Measurements from ENCODE around the gene DYRK1B.

The DYRK1B gene

GRCh38 chr19:39858541-39858940, 24.6 kb upstream of the DYRK1B start:
- H3K4me3 ChIP-seq (ENCODE audit: extremely low read depth, insufficient read depth, low read length, poor library complexity, severe bottlenecking), result no peak overlapping the region
- H3K4me1 ChIP-seq (ENCODE audit: control insufficient read depth, insufficient read depth, low read length, poor library complexity, severe bottlenecking), result no peaks in the 10 kb centered on the region
- no peaks in the 10 kb centered on the region for H3K9me3 ChIP-seq (ENCODE audit: control insufficient read depth, low read length)
- no peak overlapping the region for H3K27ac ChIP-seq (ENCODE audit: low read depth, low read length, severe bottlenecking)
- 48 to 60% methylated on average over 3 to 6 of the region's 11 CpGs for WGBS, 2 experiments (ENCODE audit: insufficient coverage in 2 of 2)
- H3K36me3 ChIP-seq (ENCODE audit: control insufficient read depth, insufficient read depth, low read length), result no peaks in the 10 kb centered on the region

DNA sequence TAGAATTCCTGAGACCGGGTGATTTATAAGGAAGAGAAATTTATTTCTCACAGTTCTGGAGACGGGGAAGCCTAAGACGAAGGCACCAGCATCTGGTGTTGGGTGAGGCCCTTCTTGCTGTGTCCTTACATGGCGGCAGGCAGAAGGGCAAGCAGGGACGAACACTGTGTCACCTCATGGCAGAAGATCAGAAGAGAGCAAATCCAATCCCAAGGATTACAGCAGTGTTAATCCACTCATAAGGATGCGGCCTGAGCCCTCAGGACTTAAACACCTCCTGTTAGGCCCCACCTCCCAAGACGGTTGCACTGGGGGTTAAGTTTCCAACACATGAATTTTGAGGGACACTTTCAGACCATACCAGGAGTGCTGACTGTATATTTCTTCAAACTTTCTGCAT, 18.9 kb upstream of the DYRK1B start:
- Histone ChIP-seq H3K36me3 (ENCODE audit: control insufficient read depth, insufficient read depth, low read length) (no peaks in the 10 kb centered on the region), H3K27ac (ENCODE audit: low read depth, low read length, severe bottlenecking) (no peak overlapping the region), H3K4me3 (ENCODE audit: extremely low read depth, insufficient read depth, low read length, poor library complexity, severe bottlenecking) (no peak overlapping the region), H3K9me3 (ENCODE audit: control insufficient read depth, low read length) (no peaks in the 10 kb centered on the region), H3K4me1 (ENCODE audit: control insufficient read depth, insufficient read depth, low read length, poor library complexity, severe bottlenecking) (no peaks in the 10 kb centered on the region)
- WGBS, 2 experiments (ENCODE audit: insufficient coverage in 2 of 2), result 87 to 88% methylated on average over 6 of the region's 7 CpGs

GRCh38 chr19:39850892-39851291, 16.9 kb upstream of the DYRK1B start:
- Histone ChIP-seq H3K36me3 (ENCODE audit: control insufficient read depth, insufficient read depth, low read length) (no peaks in the 10 kb centered on the region), H3K4me3 (ENCODE audit: extremely low read depth, insufficient read depth, low read length, poor library complexity, severe bottlenecking) (no peak overlapping the region), H3K27ac (ENCODE audit: low read depth, low read length, severe bottlenecking) (no peak overlapping the region), H3K9me3 (ENCODE audit: control insufficient read depth, low read length) (no peaks in the 10 kb centered on the region), H3K4me1 (ENCODE audit: control insufficient read depth, insufficient read depth, low read length, poor library complexity, severe bottlenecking) (peaks cover 4% of the 10 kb centered on the region)
- WGBS, 2 experiments (ENCODE audit: insufficient coverage in 2 of 2), result 37 to 75% methylated on average over 2 of the region's 2 CpGs

GRCh38 chr19:39848392-39848791, 14.4 kb upstream of the DYRK1B start:
- no peaks in the 10 kb centered on the region for H3K9me3 ChIP-seq (ENCODE audit: control insufficient read depth, low read length)
- 93 to 95% methylated on average over 3 of the region's 4 CpGs for WGBS, 2 experiments (ENCODE audit: insufficient coverage in 2 of 2)
- H3K36me3 ChIP-seq (ENCODE audit: control insufficient read depth, insufficient read depth, low read length), result no peaks in the 10 kb centered on the region
- no peak overlapping the region for H3K27ac ChIP-seq (ENCODE audit: low read depth, low read length, severe bottlenecking)
- peaks cover 17% of the 10 kb centered on the region for H3K4me1 ChIP-seq (ENCODE audit: control insufficient read depth, insufficient read depth, low read length, poor library complexity, severe bottlenecking)
- no peak overlapping the region for H3K4me3 ChIP-seq (ENCODE audit: extremely low read depth, insufficient read depth, low read length, poor library complexity, severe bottlenecking)

GRCh38 chr19:39847525-39847924, 13.6 kb upstream of the DYRK1B start:
- Histone ChIP-seq H3K9me3 (ENCODE audit: control insufficient read depth, low read length) (no peaks in the 10 kb centered on the region), H3K4me1 (ENCODE audit: control insufficient read depth, insufficient read depth, low read length, poor library complexity, severe bottlenecking) (peaks cover 22% of the 10 kb centered on the region), H3K27ac (ENCODE audit: low read depth, low read length, severe bottlenecking) (no peak overlapping the region), H3K36me3 (ENCODE audit: control insufficient read depth, insufficient read depth, low read length) (no peaks in the 10 kb centered on the region), H3K4me3 (ENCODE audit: extremely low read depth, insufficient read depth, low read length, poor library complexity, severe bottlenecking) (no peak overlapping the region)
- 94 to 96% methylated on average over 4 to 5 of the region's 6 CpGs for WGBS, 2 experiments (ENCODE audit: insufficient coverage in 2 of 2)

- Histone ChIP-seq H3K4me1 (ENCODE audit: control insufficient read depth, insufficient read depth, low read length, poor library complexity, severe bottlenecking) (peaks cover 22% of the 10 kb centered on the region), H3K9me3 (ENCODE audit: control insufficient read depth, low read length) (no peaks in the 10 kb centered on the region), H3K4me3 (ENCODE audit: extremely low read depth, insufficient read depth, low read length, poor library complexity, severe bottlenecking) (peak overlapping the region; percentile 89), H3K36me3 (ENCODE audit: control insufficient read depth, insufficient read depth, low read length) (no peaks in the 10 kb centered on the region), H3K27ac (ENCODE audit: low read depth, low read length, severe bottlenecking) (peak overlapping the region; percentile 66)
- 68 to 75% methylated on average over 7 of the region's 12 CpGs for WGBS, 2 experiments (ENCODE audit: insufficient coverage in 2 of 2)
Observed at GRCh38 chr19:39846678-39847486, 12.9 kb upstream of the DYRK1B start.

DNA sequence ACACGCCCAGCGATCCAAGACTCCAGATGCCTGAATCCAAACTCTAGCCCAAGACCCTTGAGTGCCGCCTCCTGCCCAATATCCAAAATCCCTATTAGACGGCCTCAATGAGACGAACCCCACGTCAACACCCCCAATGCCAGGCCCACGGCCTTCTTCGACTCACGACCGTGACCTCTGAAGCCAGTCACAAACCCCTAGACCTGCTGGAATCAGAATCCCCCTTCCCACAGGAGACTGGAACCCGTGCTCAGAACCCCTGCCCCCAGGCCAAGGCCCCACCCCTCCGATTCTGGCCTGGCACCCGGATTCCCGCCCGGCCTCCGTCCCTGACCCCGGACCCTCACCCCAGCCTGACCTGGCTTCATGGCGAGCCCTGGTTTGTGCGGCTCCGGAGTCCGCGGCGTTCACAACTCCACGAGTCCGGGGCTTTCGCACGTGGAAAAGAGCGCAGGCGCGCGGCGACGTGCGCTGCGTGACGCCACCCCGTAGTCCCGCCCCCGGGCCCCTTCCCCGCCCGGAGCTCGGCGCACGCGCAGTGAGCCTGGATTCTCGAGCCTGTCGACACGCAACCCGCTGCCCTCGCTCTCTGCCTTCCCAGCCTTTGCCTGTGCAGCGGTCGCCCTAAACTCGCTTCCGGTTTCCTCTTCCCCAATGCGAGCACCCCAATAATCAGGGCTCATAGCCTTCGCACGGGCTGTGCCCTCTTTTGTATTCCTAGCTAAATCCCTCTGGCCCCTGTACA, 12.1 kb upstream of the DYRK1B start, which contains the start of gene FBL:
TSS of gene FBL (minus strand) at position 447 of the 745 bp plus-strand sequence. CDS start at position 368, 79 bp downstream.
- WGBS, 2 experiments (ENCODE audit: insufficient coverage in 2 of 2), result 0% methylated on average over 46 to 56 of the region's 57 CpGs
- Histone ChIP-seq H3K4me3 (ENCODE audit: extremely low read depth, insufficient read depth, low read length, poor library complexity, severe bottlenecking) (peak within 1 kb of the TSS; percentile 89), H3K27ac (ENCODE audit: low read depth, low read length, severe bottlenecking) (peak within 1 kb of the TSS; percentile 77), H3K9me3 (ENCODE audit: control insufficient read depth, low read length) (no peaks in the 10 kb centered on the region), H3K4me1 (ENCODE audit: control insufficient read depth, insufficient read depth, low read length, poor library complexity, severe bottlenecking) (peaks cover 29% of the 10 kb centered on the region), H3K36me3 (ENCODE audit: control insufficient read depth, insufficient read depth, low read length) (peaks cover 6% of the 10 kb centered on the region)

DNA sequence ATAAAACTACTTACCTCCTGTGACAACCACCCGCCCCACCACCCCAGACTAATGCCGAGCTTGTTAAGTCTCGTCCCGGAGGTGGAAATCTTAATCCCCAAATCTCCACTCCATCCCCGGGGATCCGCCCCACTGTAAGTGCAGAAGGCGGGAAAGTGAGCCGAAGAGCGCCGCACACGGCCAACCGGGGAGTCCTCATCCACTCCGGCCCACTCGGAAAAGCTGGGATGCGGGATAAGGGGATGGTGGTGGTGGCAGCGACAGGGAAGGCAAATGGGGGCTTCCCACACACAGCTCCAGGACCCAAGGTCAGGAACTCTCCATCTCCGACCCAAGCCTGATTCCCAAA, 11.6 kb upstream of the DYRK1B start:
- Histone ChIP-seq H3K4me1 (ENCODE audit: control insufficient read depth, insufficient read depth, low read length, poor library complexity, severe bottlenecking) (peaks cover 30% of the 10 kb centered on the region), H3K9me3 (ENCODE audit: control insufficient read depth, low read length) (no peaks in the 10 kb centered on the region), H3K36me3 (ENCODE audit: control insufficient read depth, insufficient read depth, low read length) (peaks cover 11% of the 10 kb centered on the region), H3K27ac (ENCODE audit: low read depth, low read length, severe bottlenecking) (peak overlapping the region; percentile 77), H3K4me3 (ENCODE audit: extremely low read depth, insufficient read depth, low read length, poor library complexity, severe bottlenecking) (peak overlapping the region; percentile 89)
- WGBS, 2 experiments (ENCODE audit: insufficient coverage in 2 of 2), result 0 to 3% methylated on average over 2 to 6 of the region's 17 CpGs

DNA sequence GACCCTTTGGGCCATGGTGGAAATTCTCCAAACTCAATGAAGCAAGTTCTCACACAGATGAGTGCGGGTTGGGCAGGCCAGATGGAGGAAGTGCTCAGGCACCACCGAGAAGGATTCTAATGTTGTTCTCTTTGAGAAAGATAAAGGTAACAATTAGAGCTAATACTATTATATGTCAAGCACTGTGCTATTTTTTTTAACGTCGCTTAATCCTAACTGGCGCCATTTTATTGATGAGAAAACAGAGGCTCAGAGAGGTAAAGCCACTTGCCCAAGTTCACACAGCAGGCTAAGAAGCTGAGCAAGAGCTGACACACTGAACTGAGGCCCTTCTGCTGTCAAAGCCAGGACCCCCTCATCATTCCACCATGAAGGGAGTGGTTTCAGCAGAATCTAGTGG, 11.2 kb upstream of the DYRK1B start:
- H3K4me1 ChIP-seq (ENCODE audit: control insufficient read depth, insufficient read depth, low read length, poor library complexity, severe bottlenecking), result peaks cover 30% of the 10 kb centered on the region
- WGBS, 2 experiments (ENCODE audit: insufficient coverage in 2 of 2), result 18 to 28% methylated on average over 3 to 4 of the region's 5 CpGs
- no peaks in the 10 kb centered on the region for H3K9me3 ChIP-seq (ENCODE audit: control insufficient read depth, low read length)

DNA sequence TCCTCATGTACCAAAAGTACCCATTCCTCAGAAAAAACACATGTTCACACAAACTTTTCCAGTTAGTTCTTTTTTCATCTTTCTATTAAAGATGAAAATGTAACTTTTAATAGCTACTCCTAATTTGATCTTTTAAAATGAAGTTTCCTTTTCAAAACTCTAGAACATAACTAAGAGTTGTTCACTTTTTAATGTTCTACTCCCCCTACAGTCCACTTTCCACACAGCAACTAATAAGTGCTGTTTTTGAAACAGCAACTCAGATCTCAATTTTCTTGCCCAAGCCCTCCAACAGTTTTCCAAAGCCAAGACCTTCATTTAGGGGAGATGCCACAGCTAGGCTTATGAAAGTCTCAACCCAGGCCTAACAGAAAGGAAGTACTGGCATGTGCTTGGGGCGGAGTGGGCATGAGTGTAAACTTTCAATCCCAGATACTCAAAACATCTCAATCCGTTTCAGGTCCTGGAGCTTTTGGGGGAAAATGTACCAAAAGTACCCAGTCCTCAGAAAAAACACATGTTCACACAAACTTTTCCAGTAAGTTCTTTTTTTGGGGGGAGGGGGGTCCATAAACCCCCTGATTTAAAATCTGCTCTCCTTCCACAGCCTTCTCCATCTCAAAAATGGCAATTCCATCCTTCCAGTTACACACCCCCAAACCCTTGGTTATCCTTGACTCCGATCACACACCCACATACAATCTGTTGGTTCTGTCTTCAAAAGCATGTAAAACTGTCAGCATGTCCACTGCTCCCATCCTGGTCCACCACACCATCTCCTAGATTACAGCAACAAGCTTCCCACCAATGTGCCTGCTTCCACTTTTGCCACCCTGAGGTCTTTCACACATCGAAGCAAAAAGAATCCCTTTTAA, 10.2 kb upstream of the DYRK1B start:
- H3K9me3 ChIP-seq (ENCODE audit: control insufficient read depth, low read length), result no peaks in the 10 kb centered on the region
- peak overlapping the region; percentile 89 for H3K4me3 ChIP-seq (ENCODE audit: extremely low read depth, insufficient read depth, low read length, poor library complexity, severe bottlenecking)
- peaks cover 30% of the 10 kb centered on the region for H3K4me1 ChIP-seq (ENCODE audit: control insufficient read depth, insufficient read depth, low read length, poor library complexity, severe bottlenecking)
- WGBS, 2 experiments (ENCODE audit: insufficient coverage in 2 of 2), result 83 to 86% methylated on average over 2 to 4 of the region's 4 CpGs
- H3K36me3 ChIP-seq (ENCODE audit: control insufficient read depth, insufficient read depth, low read length), result peaks cover 25% of the 10 kb centered on the region
- H3K27ac ChIP-seq (ENCODE audit: low read depth, low read length, severe bottlenecking), result no peak overlapping the region

More for the DNA sequence above, 11.2 kb upstream of the DYRK1B start:
- peaks cover 15% of the 10 kb centered on the region for H3K36me3 ChIP-seq (ENCODE audit: control insufficient read depth, insufficient read depth, low read length)
- H3K27ac ChIP-seq (ENCODE audit: low read depth, low read length, severe bottlenecking), result no peak overlapping the region
- H3K4me3 ChIP-seq (ENCODE audit: extremely low read depth, insufficient read depth, low read length, poor library complexity, severe bottlenecking), result peak overlapping the region; percentile 89

Data from mesodermal cell (in vitro differentiated cells).